HCT116 (cell line): ENCODE results near the gene CCBE1. TPM values are rescaled to one million over a fixed set of nuclear protein-coding genes. Genes with fewer than 3 reads are reported as not detected.

ENCODE experiments used
- total RNA-seq: library from RNA; stranded (reverse); gene quantifications from one replicate; pipeline ENCODE4 v1.2.1, GENCODE V29; 2021; ENCODE audit not compliant: unreplicated experiment

Gene CCBE1
- total RNA-seq, 1 experiment from 2014 or later, result 0.84 TPM

Other genes starting within 250 kb of the CCBE1 start
- gene PMAIP1, start 202.6 kb upstream of the CCBE1 start, total RNA-seq, result 66.7 TPM